GM19193 (cell line): ENCODE data around the gene ATP5F1C.
A peak's percentile ranks its signal among the peaks of the same experiment; 100 is the strongest.

ENCODE experiments used
- POLR2A ChIP-seq: IDR thresholded peaks from 4 replicates; pipeline ENCODE4 v1.6.1; 2011; ENCODE audit not compliant: insufficient read depth, insufficient read length; ENCODE audit errors: extremely low read depth

ATP5F1C gene

DNA sequence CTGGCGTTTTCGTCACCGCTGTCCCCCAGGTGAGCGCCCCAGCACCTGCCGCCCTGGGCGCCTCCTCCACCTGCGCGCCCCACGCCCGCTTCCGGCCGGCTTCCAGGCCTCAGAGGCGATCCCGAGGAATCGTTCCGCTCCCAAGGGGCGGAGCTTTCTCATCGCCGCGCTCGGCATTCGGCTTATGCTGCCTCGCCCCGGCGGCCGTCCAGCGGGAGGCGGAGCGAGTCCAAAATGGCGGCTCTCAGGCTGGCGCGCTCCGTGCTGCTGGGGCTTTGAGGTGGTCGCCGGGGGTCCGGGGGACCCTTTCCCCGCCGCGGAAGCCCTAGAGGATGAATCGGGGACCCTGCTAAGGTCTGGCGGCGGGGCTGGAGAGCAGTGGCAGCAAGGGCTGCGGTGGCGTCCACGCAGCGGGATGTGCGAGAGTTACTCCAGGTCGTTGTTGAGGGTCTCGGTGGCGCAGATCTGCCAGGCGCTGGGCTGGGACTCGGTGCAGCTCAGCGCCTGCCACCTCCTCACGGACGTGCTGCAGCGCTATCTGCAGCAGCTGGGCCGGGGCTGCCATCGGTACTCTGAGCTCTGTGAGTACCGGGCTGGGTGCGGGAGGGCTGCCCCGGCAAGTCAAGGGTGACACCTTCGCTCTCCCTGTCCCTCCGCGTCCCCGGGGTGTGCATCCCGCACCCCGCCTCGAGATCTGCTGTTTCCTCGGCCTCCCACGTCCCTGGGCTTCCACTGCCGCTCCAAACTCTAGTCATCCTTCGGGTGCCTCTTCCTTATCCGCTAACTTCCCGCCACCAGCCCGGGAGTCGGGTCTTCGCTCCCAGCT is 30.5 kb downstream of the ATP5F1C start, which contains the start of gene TAF3:
Gene TAF3, plus strand, starts transcription at position 211 of the 826 bp plus-strand sequence. Its CDS starts 205 bp downstream, at position 416.
- TF ChIP-seq POLR2A = peak; percentile 94

DNA sequence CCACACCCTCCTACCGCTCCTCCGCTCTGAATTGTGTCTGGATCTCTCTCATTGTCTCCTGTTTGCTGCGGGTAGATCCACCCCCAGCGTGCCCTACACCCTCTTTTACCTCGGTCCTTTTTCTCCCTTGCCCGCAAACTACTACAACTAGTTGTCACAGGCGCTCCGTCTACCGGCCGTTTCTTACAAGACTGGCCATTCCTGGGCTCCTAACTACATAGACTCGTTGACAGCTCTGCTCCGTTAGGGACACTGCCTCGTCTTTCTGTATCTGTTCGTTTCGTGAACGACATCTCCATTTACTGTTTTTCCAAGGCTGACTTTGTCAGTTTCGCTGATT is 31.1 kb downstream of the ATP5F1C start:
- no peak for TF ChIP-seq POLR2A

DNA sequence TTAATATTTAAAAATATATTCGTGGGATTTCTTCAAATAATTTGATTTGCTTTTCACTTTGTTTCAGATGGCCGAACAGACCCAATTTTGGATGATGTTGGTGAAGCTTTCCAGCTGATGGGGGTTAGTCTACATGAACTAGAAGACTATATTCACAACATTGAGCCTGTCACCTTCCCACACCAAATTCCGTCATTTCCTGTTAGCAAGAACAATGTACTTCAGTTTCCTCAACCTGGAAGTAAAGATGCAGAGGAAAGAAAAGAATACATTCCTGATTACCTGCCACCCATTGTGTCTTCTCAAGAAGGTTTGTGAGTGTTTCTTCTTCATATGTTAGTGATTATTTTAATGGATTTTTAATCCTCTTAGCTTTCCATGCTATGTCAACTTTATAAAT is 36.3 kb downstream of the ATP5F1C start:
- no peak for TF ChIP-seq POLR2A

DNA sequence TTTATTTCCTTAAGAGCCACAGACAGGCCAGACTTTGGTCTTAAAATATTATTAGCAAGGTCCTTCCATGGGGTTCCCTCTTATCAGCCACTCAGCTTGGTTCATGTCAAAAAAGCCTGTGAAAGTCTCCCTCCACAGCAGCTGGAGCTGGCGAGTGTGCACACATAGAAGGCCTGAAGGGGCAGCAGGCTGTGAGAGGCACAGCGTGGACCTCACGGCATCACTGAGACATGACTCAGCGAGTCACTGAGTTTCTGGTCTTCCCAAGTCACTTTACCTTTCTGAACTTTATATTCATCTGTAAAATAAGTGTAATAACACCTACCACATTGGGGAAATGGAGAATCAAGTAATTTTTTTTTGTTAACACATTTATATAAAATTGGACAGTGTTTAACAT is 39.0 kb downstream of the ATP5F1C start:
- TF ChIP-seq POLR2A = no peak

DNA sequence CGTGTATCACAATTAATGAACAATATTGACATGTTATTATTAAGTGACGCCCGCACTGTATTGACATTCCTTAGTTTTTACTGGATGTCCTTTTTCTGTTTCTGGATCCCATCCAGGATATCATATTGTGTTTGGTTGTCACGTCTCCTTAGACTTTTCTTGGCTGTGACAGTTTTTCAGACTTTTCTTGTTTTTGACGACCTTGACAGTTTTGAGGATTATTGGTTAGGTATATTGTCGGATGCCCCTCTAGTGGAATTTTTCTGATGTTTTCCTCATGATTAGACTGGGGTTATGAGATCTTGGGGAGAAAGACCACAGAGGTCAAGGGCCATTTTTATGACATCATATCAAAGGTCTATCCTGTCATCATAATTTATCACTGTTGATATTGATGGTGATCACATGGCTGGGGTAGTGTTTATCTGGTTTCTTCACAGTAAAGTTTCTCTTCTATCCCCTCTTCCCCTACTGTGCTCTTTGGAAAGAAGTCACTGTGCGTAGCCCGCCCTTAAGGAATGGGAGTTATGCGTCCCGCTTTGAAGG is 41.4 kb downstream of the ATP5F1C start:
- TF ChIP-seq POLR2A = no peak

DNA sequence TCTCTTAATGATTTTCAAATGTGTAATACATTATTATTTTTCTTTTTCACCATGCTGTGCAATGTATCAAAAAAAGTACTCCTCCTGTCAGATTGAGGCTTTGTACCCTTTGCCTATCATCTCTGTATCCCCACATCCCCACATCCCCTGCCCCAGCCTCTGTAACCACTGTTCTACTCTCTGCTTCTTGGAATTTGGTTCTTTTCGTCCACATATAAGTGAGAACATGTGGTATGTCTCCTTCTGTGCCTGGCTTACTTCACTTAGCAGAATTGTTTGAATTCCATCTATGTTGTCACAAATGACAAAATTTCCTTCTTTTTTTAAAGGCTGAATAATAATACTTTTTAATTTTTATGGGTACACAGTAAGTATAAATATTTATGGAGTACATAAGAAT is 44.1 kb downstream of the ATP5F1C start:
- TF ChIP-seq POLR2A = no peak

DNA sequence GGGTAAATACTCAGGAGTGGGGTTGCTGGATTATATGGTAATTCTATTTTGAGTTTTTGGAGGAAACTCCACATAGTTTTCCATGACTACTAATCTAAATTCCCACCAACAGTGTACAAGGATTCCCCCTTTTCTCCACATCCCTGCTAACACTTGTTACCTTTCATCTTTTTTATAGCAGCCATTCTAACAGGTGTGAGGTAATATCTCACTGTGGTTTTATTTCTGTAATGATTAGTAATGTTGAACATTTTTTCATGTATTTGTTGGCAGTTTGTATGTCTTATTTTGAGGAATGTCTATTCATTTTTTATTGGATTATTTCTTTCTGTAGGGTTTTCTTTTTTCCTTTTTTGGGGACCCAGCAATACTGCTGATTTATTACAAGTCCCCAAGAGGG is 45.2 kb downstream of the ATP5F1C start:
- TF ChIP-seq POLR2A = no peak

DNA sequence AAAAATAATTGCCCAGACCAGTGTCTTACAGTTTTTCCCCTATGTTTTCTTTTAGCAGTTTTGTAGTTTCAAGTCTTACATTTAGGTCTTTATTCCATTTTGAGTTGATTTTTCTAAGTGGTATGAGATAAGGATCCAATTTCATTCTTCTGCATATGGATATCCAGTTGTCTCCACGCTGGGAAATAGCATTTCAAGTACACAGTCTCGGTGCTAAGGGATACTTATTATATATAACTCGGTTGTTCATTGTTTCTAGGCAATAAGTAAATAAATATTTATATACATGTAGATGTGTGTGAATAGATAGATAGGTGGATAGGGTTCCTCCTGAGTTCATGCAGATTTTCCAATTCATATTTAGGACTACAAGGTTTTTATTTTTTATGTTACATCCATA is 46.3 kb downstream of the ATP5F1C start:
- no peak for TF ChIP-seq POLR2A

DNA sequence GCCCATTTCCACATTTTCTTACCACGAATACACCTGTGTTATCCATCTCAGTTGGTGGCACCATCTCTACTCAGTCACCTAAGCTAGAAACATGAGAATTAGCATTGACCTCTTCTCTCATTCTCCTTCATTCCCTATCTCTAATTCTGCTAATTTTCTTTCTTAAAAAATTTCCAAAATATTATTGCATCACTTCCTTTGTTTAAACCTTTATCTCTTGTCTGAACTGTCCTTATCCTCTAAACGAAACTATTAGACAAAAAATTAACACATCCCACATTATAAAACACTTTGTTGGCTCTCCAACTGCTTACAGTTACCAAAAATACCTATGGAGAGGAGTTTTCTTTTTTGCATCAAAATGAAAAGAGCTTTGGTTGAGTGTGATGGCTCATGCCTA is 48.6 kb downstream of the ATP5F1C start:
- no peak for TF ChIP-seq POLR2A

DNA sequence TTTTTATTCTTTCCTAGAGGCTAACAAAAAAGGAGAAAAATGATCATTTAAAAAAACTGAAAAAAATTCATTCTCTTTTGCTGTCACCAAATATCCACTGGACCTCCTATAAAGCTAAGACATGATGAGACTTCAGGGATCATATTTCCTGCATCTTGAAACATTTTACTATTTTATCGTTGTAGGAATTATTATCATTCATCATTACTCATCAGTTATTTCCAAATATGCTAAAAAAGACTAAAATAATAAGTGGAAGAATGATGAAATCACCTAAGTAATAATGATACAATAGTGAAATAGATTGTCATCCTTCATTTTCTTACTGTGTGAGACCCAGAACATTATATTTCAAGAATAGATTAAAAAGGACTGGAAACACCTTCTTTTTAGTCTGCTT is 58.6 kb downstream of the ATP5F1C start:
- no peak for TF ChIP-seq POLR2A

DNA sequence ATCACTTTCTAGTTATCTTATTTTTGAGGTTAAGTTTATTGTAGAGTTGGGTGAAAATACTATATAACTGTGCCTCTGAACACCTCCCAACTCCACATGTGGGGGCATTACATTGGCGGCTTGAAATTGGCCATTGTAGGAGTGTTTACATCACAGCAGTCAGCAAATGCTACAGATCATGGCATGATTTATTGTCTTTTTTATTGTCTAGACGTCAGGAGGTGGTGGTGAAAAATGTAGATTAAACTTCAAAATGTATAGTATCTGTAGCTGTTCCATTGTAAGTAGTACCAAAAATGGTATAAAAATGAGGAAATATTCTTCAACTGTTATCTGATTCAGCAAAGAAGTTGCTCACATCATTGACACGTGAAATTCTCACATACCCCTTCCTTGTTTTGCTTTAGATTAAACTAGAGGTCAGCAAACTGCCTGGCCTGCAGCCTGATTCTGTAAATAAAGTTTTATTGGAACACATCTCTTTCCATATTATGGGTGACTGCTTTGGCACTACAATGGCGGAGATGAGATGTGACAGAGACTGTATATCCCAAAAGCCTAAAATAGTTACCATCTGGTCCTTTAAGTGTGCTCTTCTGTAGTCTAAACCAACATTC is 65.4 kb downstream of the ATP5F1C start:
- no peak for TF ChIP-seq POLR2A

DNA sequence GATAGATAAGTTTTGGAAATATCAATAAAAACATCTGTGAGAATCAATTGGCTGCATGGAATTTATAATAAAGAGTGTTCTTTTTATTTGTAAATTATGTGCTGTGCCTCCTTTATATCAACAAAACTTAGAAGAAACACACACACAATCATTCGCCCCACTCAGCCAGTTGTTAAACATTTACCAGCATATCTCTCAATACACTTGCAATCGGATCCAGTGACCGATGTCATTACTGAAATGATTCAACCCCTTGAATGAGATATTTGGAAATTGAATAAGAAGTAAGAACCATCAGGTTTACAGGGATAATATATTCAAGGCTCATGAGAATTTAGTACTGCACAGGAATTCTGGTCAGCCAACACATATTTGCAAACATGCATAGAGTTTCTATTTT is 65.9 kb downstream of the ATP5F1C start:
- TF ChIP-seq POLR2A = no peak

DNA sequence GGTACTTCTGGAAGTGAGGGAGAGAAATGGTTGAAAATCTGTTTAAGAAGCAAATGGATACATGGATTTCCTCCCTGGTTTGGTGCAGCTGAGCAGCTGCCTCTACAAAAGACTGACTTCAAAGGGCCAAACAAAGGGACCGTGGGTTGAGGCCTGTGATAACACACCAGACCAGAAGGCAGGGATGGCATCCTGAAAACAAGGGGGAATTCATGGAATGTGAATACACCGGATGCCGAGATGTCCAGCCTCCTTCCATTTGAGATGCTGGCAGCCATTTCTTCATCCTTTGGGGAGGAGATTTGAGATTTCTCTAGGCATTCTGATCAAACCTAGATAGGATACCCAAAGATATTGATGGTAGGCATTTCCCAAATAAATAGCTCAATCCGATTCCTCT is 67.2 kb downstream of the ATP5F1C start:
- TF ChIP-seq POLR2A = no peak

DNA sequence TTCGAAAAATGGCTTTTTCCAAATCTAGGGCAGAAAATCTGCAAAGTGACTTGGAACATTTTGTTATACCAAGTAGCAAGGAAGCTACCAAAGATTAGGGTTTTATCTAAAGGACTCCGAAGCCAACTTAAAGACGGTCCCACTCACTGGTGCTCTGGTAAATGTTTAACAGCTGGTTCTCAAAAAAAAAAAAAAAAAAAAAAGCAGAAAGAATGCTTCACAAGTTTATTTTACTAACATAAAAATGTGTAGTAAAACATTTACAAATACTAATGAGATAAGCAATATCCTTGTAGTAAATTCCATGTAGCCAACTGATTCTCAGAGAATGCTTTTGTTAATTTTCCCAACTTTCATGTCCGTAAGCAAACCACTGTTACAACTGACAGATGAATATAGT is 68.7 kb downstream of the ATP5F1C start:
- TF ChIP-seq POLR2A = no peak

DNA sequence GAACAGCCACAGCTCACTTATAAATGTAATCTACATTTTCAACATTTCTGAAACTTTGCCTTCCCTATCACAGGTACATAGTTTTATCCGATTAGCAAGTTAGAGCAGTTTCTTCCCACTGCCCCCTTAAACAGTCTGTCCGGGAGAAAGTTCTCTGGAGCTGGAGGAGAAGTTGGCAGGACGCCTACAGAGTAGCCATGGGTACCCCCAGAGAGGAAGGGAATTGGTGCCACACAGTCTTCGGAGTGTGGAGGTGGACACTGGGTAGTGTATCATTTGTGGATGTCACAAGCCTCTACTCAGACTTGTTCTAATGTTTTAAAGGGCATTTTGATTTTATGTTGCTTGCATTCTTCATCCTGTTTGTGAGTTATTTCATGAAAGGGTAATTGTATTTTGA is 69.3 kb downstream of the ATP5F1C start:
- no peak for TF ChIP-seq POLR2A
